Measurements from ENCODE around the gene OTOP2.
"Not testable (repeated sequence)": the region's sequence is repeated elsewhere in the genome, so short reads cannot be mapped to it uniquely, and the experiment has no call there.

The OTOP2 gene

GRCh38 chr17:74971069-74971841 lies 47.2 kb downstream of the OTOP2 start:
- DNase-seq (ENCODE audit: low spot score) = no peak

GRCh38 chr17:74971842-74972106 lies 47.7 kb downstream of the OTOP2 start:
- DNase-seq (ENCODE audit: low spot score) = no peak

- peak; percentile 73 for DNase-seq (ENCODE audit: low spot score)
Measured at GRCh38 chr17:74972107-74972972, 48.3 kb downstream of the OTOP2 start, which contains the start of gene HID1. HID1 (minus strand) TSS chr17:74972759; CDS start chr17:74972656, 103 bp downstream.

GRCh38 chr17:74972973-74973328 lies 48.9 kb downstream of the OTOP2 start:
- no peak for DNase-seq (ENCODE audit: low spot score)

DNA sequence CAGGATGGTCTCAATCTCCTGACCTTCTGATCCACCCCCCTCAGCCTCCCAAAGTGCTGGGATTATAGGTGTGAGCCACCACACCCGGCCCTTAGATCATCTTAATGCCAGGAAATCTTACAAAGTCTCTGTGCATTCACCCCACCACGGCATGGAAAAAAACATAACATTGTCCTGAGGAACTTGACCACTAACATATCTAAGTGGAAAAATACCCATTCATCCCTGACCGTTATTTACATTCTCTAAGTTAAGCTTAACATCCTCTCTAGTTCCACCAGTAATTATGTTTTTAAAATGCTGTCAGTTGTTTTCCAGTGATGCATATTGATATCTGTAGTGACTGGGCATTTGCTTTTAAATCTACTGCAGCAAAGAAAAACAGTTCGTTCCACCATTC lies 51.9 kb downstream of the OTOP2 start:
- DNase-seq (ENCODE audit: low spot score) = no peak

- no peak for DNase-seq (ENCODE audit: low spot score)
Measured at GRCh38 chr17:74977802-74978201, 53.7 kb downstream of the OTOP2 start.

GRCh38 chr17:74978240-74978639 lies 54.2 kb downstream of the OTOP2 start:
- no peak for DNase-seq (ENCODE audit: low spot score)

DNA sequence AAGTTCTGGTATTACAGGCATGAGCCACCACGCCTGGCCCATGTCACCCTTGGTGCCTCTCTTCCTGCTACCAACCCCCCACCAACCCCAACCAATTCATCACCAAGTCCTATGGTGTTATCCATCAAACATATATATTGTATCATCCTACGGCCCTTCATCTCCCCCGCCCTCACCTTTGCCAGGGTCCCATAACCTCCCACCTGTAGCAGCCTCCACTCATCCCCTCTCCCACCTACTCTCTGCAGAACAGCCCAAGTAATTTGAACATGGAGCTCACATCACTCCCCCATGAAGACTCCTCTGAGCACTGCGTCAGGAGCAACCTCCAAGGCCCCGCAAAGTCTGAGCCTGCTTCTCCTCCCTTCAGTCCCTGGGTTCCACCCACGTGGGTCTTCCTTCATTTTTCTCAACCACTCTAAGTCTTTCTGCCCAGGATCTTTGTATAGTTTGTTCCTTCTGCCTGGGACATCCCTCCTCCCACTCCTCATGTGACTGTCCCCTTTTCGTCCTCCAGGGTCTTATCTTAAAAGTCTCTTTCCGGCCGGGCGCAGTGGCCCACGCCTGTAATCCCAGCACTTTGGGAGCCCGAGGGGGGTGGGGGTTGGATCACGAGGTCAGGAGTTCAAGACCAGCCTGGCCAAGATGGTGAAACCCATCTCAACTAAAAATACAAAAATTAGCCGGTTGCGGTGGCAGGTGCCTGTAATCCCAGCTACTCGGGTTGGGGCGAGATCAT lies 55.5 kb downstream of the OTOP2 start:
- no peak for DNase-seq (ENCODE audit: low spot score)

DNA sequence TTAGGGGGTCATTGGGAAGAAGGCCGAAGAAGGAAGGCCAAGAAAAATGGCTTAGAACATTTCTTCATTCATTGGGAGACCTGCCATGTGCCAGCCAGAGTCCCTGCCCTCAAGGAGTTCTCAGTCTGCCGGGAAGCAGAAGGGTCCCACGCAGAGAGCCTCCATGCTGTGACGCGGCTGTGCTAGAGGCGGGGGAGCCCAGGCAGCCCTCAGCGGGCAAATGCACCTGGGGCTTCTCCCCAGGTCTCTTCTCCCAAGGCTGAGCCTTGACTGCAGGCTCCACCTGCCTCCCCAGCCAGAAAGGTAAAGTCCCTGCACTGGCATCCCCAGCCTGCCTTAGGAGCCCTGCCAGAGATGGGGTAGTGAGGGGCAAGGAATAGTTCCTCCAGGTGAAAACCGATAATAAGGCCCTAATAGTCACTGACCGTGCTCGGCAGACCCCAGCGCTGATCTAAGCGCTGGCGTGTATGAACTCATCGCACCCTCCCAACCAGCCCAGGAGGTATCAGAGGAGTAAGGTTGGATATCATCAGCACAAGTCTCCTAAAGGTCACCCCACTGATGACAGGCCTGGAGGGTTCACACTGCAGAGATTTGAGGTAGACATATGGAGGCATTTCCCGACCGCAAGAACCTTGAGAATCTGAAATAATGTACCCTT lies 57.4 kb downstream of the OTOP2 start:
- DNase-seq (ENCODE audit: low spot score) = no peak

DNA sequence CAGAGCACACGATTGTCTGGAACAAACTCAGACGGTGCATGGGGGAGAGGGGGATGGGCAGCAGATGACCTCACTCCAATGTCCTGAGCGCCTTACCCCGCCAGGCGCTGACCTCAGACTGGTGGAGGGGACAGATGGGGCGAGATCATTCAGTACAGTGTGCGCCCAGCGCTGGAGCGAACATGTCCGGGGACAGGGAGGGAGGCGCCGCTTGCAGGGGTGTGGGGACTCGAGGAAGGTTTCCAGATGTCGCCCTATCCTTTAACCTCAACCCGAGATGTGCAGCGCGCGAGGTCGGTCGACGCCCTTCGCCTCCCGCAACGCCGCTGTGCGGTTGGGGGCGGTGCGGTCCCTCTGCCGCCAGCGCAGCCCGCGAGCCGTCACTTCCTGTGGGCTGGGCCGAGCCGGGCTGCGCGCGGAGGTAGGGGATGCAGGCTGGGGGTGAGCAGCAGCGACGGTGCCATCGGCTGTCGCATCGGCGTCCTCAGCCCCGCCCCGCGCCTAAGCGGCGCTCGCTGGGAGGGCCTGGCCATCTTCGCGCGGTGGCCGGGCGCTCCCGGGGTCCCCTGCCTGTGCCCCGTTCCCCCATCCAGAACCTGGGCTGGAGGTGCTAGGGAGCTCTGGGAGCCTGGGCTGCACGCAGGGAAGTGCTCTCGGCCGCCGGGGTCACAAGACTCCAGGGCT lies 58.0 kb downstream of the OTOP2 start:
- DNase-seq (ENCODE audit: low spot score) = peak; percentile 74

DNA sequence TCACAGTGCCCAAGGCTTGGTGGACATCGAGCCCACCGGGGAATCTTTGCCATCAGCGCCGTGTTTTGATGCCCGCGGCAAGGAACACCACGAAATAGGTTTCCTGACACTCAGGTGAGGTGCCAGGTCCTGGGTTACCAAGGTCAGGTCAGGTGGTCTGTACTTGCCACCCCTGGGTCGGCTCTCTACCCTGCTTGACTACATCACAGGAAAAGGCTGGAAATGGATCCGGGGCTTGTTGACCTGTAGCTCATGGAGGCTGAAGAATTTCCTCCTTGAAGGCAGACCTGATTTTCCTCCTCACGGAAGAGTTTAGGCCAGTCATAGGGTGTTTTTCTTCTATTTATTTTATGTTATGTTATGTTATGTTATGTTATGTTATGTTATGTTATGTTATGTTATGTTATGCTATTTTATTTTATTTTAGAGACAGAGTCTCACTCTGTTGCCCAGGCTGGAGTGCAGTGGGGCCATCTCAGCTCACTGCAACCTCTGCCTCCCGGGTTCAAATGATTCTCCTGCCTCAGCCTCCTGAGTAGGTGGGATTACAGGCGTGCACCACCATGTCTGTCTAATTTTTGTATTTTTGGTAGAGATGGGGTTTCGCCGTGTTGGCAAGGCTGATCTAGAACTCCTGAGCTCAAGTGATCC lies 58.7 kb downstream of the OTOP2 start:
- not testable (repeated sequence) for DNase-seq (ENCODE audit: low spot score)

Measured in CD4-positive, alpha-beta T cell treated with Interleukin-15 for 4 hours (primary cell).